ENCODE data around the gene KLRF1.
A peak's percentile ranks its signal among the peaks of the same experiment; 100 is the strongest.

KLRF1 gene

GRCh38 chr12:9809338-9809737, 17.9 kb upstream of the KLRF1 start:
- no peak for DNase-seq (ENCODE audit: low read depth)

GRCh38 chr12:9809866-9810265, 17.4 kb upstream of the KLRF1 start:
- DNase-seq (ENCODE audit: low read depth): no peak

GRCh38 chr12:9810671-9811070, 16.6 kb upstream of the KLRF1 start:
- DNase-seq (ENCODE audit: low read depth): no peak

- no peak for DNase-seq (ENCODE audit: low read depth)
Observed at GRCh38 chr12:9811621-9812020, 15.7 kb upstream of the KLRF1 start.

GRCh38 chr12:9813821-9814798, 13.2 kb upstream of the KLRF1 start:
- peak; percentile 91 for DNase-seq (ENCODE audit: low read depth)

- no peak for DNase-seq (ENCODE audit: low read depth)
Observed at GRCh38 chr12:9820281-9820930, 6.9 kb upstream of the KLRF1 start.

- DNase-seq (ENCODE audit: low read depth): no peak
Observed at GRCh38 chr12:9829483-9829882, 2.2 kb downstream of the KLRF1 start.

- no peak for DNase-seq (ENCODE audit: low read depth)
Observed at GRCh38 chr12:9829982-9830381, 2.7 kb downstream of the KLRF1 start.

- DNase-seq (ENCODE audit: low read depth): no peak
Observed at GRCh38 chr12:9831720-9832119, 4.4 kb downstream of the KLRF1 start.

GRCh38 chr12:9843407-9843806, 16.1 kb downstream of the KLRF1 start:
- DNase-seq (ENCODE audit: low read depth): no peak

GRCh38 chr12:9848899-9849298, 21.6 kb downstream of the KLRF1 start:
- DNase-seq (ENCODE audit: low read depth): no peak

- DNase-seq (ENCODE audit: low read depth): no peak
Observed at GRCh38 chr12:9851050-9851449, 23.8 kb downstream of the KLRF1 start.

- no peak for DNase-seq (ENCODE audit: low read depth)
Observed at GRCh38 chr12:9851927-9852326, 24.6 kb downstream of the KLRF1 start.

GRCh38 chr12:9856151-9856550, 28.9 kb downstream of the KLRF1 start:
- no peak for DNase-seq (ENCODE audit: low read depth)

GRCh38 chr12:9856894-9857293, 29.6 kb downstream of the KLRF1 start:
- DNase-seq (ENCODE audit: low read depth): no peak

- DNase-seq (ENCODE audit: low read depth): no peak
Observed at GRCh38 chr12:9858135-9858534, 30.9 kb downstream of the KLRF1 start.

GRCh38 chr12:9864913-9865675, 37.8 kb downstream of the KLRF1 start:
- no peak for DNase-seq (ENCODE audit: low read depth)

GRCh38 chr12:9866860-9867269, 39.6 kb downstream of the KLRF1 start:
- DNase-seq (ENCODE audit: low read depth): no peak

- DNase-seq (ENCODE audit: low read depth): no peak
Observed at GRCh38 chr12:9867531-9867930, 40.2 kb downstream of the KLRF1 start.

GRCh38 chr12:9868311-9868801, 41.1 kb downstream of the KLRF1 start:
- no peak for DNase-seq (ENCODE audit: low read depth)

- no peak for DNase-seq (ENCODE audit: low read depth)
Observed at GRCh38 chr12:9868951-9869306, 41.6 kb downstream of the KLRF1 start.
